Astrocyte (in vitro differentiated cells and primary cell): ENCODE measurements around the gene PAPSS2.
"Not testable (repeated sequence)": the region's sequence is repeated elsewhere in the genome, so short reads cannot be mapped to it uniquely, and the experiment has no call there.

Source experiments
- EZH2 ChIP-seq: IDR thresholded peaks from 2 replicates; pipeline ENCODE4 v1.6.1; 2012; ENCODE audit warnings: mild to moderate bottlenecking, low read length, inconsistent platforms; ENCODE audit not compliant: insufficient read depth
- TF ChIP-seq, protein P1 (sequence below): IDR thresholded peaks from 2 replicates; pipeline ENCODE4 v1.5.1; 2011; ENCODE audit warnings: low read depth, mild to moderate bottlenecking, inconsistent platforms, low read length, moderate library complexity; ENCODE audit not compliant: insufficient read depth

DNA sequence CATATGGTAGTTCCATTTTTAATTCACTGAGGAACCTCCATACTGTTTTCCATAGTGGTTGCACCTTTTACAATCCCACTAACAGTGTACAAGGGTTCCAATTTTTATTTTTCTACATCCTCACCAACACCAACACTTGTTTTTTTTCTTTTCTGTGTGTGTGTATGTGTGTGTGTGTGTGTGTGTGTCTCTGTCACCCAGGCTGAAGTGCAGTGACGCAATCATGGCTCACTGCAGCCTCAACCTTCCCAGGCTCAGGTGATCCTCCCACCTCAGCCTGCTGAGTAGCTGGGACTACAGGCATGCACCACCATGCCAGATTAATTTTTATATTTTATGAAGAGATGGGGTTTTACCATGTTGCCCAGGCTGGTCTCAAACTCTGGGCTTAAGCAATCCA is 78.6 kb downstream of the PAPSS2 start:
- TF ChIP-seq, protein P1, sequence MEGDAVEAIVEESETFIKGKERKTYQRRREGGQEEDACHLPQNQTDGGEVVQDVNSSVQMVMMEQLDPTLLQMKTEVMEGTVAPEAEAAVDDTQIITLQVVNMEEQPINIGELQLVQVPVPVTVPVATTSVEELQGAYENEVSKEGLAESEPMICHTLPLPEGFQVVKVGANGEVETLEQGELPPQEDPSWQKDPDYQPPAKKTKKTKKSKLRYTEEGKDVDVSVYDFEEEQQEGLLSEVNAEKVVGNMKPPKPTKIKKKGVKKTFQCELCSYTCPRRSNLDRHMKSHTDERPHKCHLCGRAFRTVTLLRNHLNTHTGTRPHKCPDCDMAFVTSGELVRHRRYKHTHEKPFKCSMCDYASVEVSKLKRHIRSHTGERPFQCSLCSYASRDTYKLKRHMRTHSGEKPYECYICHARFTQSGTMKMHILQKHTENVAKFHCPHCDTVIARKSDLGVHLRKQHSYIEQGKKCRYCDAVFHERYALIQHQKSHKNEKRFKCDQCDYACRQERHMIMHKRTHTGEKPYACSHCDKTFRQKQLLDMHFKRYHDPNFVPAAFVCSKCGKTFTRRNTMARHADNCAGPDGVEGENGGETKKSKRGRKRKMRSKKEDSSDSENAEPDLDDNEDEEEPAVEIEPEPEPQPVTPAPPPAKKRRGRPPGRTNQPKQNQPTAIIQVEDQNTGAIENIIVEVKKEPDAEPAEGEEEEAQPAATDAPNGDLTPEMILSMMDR, result not testable (repeated sequence)
- TF ChIP-seq EZH2, result not testable (repeated sequence)
